HL-60/S4 (cell line): Measurements from ENCODE around the gene CCSAP.
"Not testable (repeated sequence)": the region's sequence is repeated elsewhere in the genome, so short reads cannot be mapped to it uniquely, and the experiment has no call there.

Experiments
- in situ Hi-C: fragments of 300-500 bp; cut with MboI; formaldehyde crosslinking; loops from 2 replicates; pipeline ENCODE4 v1.14.3; 2022; ENCODE audit warnings: low sequenced_read_pairs

CCSAP gene

DNA sequence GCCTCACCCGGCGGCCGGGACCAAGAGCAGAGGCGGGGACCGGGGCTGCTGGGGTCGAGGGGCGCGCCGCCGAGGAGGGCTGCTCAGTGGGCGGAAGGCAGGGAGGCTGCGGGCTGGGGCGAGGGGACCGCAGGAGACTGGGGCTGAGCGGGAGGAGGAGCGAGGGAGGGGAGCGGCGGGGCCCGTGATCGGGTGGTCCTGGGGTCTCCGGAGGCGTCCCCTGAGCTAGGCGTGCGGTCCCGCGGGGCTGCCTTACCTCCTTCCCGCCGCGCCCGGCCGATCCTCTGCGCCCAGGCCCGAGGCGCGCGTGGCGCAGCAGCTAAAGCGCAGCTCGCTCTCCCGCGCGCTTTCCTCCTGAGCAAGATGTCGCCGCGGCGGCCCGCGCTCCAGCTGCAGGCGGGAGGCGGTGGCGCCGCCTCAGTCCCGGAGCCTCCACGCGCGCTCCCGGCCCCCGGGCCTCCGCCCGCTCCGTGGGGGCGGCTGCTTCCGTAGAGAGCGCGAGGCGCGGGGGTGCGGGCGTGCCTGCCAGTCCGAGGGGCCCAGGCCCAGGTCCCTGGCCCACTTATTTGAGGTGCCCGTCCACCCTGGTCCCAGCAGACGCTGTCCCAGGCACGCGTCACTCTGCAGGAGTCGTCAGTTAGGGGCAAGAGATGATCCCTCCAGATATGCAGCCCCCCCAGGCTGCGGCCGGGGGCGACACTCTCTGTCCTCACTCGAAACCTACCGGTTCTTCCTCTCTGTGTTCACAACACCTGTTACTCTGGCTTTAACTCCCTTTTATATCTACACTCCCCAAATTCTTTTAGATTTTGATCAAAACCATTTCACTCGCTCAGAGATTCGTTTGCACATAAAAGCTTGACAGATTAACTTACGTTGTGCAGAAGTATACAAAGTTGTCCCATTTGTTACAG lies at the start of gene CCSAP:
Gene CCSAP, minus strand, starts transcription at position 392 of the 914 bp plus-strand sequence. CDS start 582 bp downstream, outside the sequence.
- in situ Hi-C loops, result no loop called here

GRCh38 chr1:229390130-229390529 lies 47.3 kb upstream of the CCSAP start:
- in situ Hi-C loops, result no loop called here

DNA sequence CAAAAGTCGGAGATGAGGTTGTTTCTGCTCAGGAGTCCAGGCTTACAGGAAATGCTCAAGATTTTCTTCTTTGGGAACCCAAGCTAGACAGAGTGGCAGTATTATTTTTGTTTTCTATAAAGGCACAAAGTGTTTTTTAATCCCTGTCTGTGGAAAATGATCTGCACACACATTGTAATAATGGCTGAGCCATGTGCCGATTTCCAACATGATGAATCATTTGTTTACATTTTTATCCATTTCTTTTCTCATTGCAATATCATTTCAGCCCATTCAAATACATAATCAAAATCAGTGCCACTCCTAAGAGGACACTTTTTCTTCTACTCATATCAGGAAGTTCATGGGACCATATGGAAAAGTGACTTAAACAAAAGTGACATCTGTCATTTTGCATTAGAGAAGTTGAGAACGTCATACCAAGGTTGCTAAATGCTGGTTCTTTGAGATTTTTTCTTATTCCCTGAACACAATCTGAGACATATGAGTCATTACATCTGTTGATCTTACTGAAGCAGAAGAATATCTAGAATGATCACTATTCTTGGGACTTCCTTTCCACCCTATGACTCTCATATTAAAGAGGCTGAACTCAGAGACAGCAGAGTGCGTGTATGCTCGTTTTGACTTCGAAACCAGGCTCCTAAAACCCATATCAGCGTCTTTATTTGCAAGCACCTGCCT lies 46.2 kb upstream of the CCSAP start:
- in situ Hi-C loops, result no loop called here

DNA sequence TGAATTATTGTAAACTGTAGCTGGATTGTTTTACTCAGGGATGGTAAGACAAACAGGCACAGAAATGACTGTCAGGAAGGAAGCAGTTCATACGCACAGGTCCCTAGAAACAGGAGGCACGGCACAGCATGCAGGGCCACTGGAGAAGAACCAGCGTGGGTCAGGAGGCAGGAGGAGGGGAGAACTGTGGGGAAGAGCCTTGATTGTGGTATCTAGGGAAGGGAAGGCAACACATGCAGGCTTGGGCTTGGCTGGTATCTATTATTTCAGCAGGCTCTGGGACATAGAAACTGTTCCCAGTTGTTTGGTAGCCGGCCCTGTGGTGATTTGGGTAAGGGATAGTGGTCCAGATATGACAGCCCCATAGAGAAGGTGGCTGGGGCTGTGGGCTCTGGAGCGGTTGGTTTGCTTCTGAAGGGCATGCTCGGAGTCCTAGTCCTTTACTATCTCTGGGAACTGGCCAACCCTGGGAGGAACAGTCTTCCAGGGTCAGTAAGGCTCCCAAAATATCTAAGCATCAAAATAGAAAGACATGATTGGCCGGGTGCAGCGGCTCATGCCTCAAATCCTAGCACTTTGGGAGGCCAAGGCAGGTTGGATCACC lies 43.1 kb upstream of the CCSAP start:
- in situ Hi-C loops, result no loop called here

DNA sequence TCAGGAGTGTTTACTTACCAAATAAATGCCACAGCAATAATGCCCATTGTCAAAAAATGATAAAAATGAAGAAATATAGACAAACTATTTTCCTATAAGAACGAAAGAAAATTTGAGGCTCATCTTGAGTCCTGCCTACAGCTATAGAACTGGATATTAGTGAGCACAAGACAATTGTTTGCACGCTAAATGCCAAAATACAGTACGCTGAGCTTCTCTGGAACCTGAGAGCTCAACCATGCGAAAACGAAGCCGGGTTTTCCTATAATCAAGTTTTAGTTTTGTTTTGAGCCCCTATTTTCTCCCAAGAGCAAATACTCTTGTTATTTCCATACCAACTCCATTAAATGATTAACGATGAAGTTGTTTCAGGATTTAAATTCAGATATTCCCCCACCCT lies 42.0 kb upstream of the CCSAP start:
- in situ Hi-C loops, result no loop called here

- in situ Hi-C loops, result no loop called here
Observed at GRCh38 chr1:229383961-229384360, 41.1 kb upstream of the CCSAP start.

DNA sequence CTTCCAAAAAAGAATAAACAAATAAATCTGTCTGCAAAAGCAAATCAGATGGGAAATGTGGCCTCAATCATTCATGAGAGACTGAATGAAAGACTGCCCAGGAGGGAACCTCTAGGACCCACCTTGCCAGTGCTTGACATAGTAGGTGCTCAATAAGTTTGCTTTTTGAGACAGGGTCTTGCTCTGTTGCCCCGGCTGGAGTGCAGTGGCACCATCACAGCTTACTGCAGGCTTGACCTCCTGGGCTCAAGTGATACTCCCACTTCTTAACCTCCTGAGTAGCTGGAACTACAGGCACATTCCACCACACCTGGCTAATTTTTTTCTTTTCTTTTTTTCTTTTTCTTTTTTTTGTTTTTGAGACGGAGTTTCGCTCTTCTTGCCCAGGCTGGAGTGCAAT lies 40.3 kb upstream of the CCSAP start:
- in situ Hi-C loops, result no loop called here

DNA sequence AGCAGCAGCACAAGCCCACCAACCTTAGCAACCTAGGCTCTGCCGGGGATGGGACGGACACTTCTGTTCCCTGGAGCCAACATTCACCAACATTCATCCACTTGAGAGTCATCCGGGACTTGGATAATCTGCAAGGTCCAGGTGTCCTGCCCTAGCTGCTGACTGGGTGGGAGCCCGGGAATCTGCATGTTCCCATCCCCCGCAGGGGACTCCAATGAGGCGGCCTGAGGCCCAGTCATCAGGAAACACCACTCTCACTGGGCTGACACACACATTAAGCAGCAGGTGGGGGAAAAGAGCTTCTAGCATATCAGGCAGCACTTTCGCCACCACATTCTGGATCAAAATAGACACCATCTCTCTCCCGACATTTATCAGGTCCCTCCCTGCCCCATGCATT lies 38.4 kb upstream of the CCSAP start:
- in situ Hi-C loops, result no loop called here

GRCh38 chr1:229380536-229381160 lies 37.8 kb upstream of the CCSAP start:
- in situ Hi-C loops, result no loop called here

GRCh38 chr1:229379846-229380245 lies 37.0 kb upstream of the CCSAP start:
- in situ Hi-C loops, result no loop called here

DNA sequence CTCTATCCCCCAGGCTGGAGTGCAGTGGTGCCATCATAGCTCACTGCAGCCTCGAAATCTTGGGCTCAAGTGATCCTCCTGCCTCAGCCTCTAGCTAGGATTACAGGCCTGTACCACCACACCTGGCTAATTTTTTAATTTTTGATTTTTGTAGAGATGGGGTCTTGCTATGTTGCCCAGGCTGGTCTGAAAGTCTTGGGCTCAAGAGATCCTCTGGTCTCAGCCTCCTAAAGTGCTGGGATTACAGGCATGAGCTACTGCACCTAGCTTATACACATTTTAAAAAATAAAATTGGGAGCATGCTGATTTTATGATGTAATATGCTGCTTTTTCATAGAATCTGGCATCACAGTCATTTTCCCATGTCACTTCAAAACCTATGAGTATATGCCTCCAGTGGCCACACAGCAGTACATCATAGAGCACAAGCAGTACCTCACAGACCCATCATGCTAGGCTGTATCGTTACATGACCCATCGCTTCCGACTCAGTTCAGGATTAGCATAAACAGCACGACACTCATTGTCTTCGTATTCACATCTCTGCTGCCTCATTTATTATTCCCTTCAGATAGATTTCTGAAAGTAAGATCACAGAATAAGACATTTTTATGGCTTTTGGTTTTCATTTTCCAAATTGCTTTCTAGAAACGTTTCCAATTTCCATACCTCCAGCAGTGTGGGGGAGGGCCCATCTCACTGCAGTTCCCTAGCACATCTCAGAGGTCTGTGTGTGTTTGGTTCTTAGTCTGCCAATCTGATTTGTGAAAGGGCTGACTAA lies 35.9 kb upstream of the CCSAP start:
- in situ Hi-C loops, result no loop called here

GRCh38 chr1:229378035-229378434 lies 35.2 kb upstream of the CCSAP start:
- in situ Hi-C loops, result not testable (repeated sequence)

DNA sequence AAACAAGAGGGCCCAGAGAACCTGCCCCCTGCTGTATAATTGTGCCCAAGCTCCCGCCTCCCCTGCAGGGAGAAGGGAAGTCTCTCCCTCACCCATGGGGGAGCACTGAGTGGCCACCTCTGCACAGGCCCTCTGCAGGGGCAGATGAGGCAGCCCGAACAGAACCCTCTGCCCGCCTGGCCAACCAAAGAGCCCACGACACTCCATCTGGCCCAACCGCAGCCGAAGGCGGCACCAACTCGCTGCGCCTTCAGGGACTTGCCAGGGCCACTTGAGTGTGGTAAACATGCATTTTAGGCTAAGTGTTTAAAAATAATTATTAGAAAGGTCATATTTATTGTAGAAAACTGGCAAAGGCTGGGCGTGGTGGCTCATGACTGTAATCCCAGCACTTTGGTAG lies 34.6 kb upstream of the CCSAP start:
- in situ Hi-C loops, result no loop called here

GRCh38 chr1:229376521-229376920 lies 33.7 kb upstream of the CCSAP start:
- in situ Hi-C loops, result no loop called here

DNA sequence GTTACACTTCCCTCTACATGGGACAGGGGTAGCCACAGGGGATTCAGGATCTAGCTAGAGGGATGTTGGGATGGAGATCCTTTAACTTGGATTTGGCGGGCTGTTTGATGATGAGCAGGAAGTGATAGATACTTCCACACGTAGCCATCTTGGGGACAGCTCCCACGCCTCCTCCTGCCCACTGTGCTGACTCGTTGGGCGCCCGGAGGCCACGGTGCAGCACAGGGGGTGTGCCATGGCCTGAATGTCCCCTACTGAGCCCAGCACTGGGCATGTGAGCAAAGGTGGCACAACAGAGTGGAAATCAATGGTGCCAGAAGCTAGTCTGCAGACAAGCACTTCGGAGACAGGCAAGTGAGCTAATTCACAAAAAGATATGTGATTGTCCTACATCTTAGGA lies 31.6 kb upstream of the CCSAP start:
- in situ Hi-C loops, result no loop called here

- in situ Hi-C loops, result no loop called here
Observed at GRCh38 chr1:229373395-229373794, 30.5 kb upstream of the CCSAP start.

DNA sequence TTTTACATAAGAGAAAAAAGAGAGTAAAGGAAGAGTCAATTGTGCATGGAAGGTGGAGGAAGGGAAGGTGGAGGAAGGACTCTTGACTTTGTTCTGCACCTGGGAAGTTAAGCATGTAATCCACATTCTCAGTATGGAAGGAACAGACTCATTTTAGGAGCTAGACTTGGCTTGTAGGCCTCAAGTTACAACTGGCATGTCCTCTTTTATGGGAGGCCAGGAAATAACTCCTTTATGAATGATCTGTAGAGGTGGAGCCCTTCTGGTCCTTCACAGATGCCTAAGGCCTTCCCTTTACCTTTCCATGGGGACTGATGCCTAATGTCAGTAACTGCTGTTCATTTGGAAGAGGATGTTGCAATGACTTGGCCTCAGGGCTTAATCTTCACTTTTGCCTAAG lies 29.4 kb upstream of the CCSAP start:
- in situ Hi-C loops, result no loop called here

- in situ Hi-C loops, result no loop called here
Observed at GRCh38 chr1:229371624-229372023, 28.8 kb upstream of the CCSAP start.

GRCh38 chr1:229370601-229371021 lies 27.8 kb upstream of the CCSAP start:
- in situ Hi-C loops, result no loop called here

DNA sequence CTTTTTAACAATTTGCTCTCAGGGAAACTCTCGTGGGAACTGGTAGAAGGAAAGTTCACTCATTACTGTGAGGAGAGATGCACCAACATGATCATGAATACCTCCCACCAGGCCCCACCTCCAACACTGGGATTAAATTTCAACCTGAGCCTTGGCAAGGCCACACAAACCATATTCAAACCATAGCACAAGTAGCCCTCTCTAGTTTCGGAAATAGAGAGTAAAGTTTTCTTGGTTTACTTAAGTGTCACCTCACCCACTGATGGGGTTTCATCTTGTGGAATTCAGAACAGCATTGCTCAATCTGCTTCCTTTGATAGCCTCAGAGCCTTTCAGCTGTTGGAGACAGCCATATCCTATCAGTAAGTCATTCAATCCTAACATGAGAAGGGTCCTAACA lies 25.5 kb upstream of the CCSAP start:
- in situ Hi-C loops, result no loop called here

GRCh38 chr1:229365569-229365968 lies 22.7 kb upstream of the CCSAP start:
- in situ Hi-C loops, result no loop called here
